ENCODE measurements around the gene ADAM21.
A peak's percentile ranks its signal among the peaks of the same experiment; 100 is the strongest.
"Not testable (repeated sequence)": the region's sequence is repeated elsewhere in the genome, so short reads cannot be mapped to it uniquely, and the experiment has no call there.

ADAM21 gene

GRCh38 chr14:70451874-70452273, at the start of gene ADAM21:
TSS of gene ADAM21 (plus strand) at chr14:70452174. CDS start at chr14:70457500, 5,326 bp downstream.
- no peak within 1 kb of the TSS for H3K27ac ChIP-seq
- no peak for DNase-seq (ENCODE audit: low read depth, low spot score)

- DNase-seq (ENCODE audit: low read depth, low spot score) = peak; percentile 18
- not testable (repeated sequence) for H3K27ac ChIP-seq
Observed at GRCh38 chr14:70403335-70403734, 48.6 kb upstream of the ADAM21 start.

GRCh38 chr14:70406216-70406615, 45.8 kb upstream of the ADAM21 start:
- not testable (repeated sequence) for H3K27ac ChIP-seq; DNase-seq (ENCODE audit: low read depth, low spot score)

GRCh38 chr14:70407621-70408020, 44.4 kb upstream of the ADAM21 start:
- no peak overlapping the region for H3K27ac ChIP-seq
- no peak for DNase-seq (ENCODE audit: low read depth, low spot score)

- H3K27ac ChIP-seq = no peak overlapping the region
- DNase-seq (ENCODE audit: low read depth, low spot score) = no peak
Observed at GRCh38 chr14:70415788-70416187, 36.2 kb upstream of the ADAM21 start.

- DNase-seq (ENCODE audit: low read depth, low spot score) = no peak
- H3K27ac ChIP-seq = peak overlapping the region; percentile 75
Observed at GRCh38 chr14:70416338-70416724, 35.6 kb upstream of the ADAM21 start.

- peak; percentile 39 for DNase-seq (ENCODE audit: low read depth, low spot score)
Observed at GRCh38 chr14:70416725-70417349, 35.1 kb upstream of the ADAM21 start, which contains the start of gene SYNJ2BP. TSS of gene SYNJ2BP (minus strand) at chr14:70417090. CDS start at chr14:70416963, 127 bp downstream.

GRCh38 chr14:70419270-70419931, 32.6 kb upstream of the ADAM21 start:
- DNase-seq (ENCODE audit: low read depth, low spot score); H3K27ac ChIP-seq: not testable (repeated sequence)

More at GRCh38 chr14:70416725-70417349, 35.1 kb upstream of the ADAM21 start, which contains the start of gene SYNJ2BP:
- peak within 1 kb of the TSS; percentile 75 for H3K27ac ChIP-seq

- DNase-seq (ENCODE audit: low read depth, low spot score) = no peak
- no peak overlapping the region for H3K27ac ChIP-seq
Observed at GRCh38 chr14:70422538-70422937, 29.4 kb upstream of the ADAM21 start.

GRCh38 chr14:70425354-70425753, 26.6 kb upstream of the ADAM21 start:
- no peak for DNase-seq (ENCODE audit: low read depth, low spot score)

GRCh38 chr14:70426555-70426954, 25.4 kb upstream of the ADAM21 start:
- DNase-seq (ENCODE audit: low read depth, low spot score); H3K27ac ChIP-seq: not testable (repeated sequence)

More at GRCh38 chr14:70425354-70425753, 26.6 kb upstream of the ADAM21 start:
- no peak overlapping the region for H3K27ac ChIP-seq

GRCh38 chr14:70436867-70437266, 15.1 kb upstream of the ADAM21 start:
- no peak overlapping the region for H3K27ac ChIP-seq
- DNase-seq (ENCODE audit: low read depth, low spot score) = no peak

- H3K27ac ChIP-seq = no peak overlapping the region
- DNase-seq (ENCODE audit: low read depth, low spot score) = no peak
Observed at GRCh38 chr14:70441641-70442040, 10.3 kb upstream of the ADAM21 start.

- no peak for DNase-seq (ENCODE audit: low read depth, low spot score)
- H3K27ac ChIP-seq = no peak overlapping the region
Observed at GRCh38 chr14:70442750-70443149, 9.2 kb upstream of the ADAM21 start.

GRCh38 chr14:70448633-70449340, 3.2 kb upstream of the ADAM21 start:
- no peak overlapping the region for H3K27ac ChIP-seq
- no peak for DNase-seq (ENCODE audit: low read depth, low spot score)

GRCh38 chr14:70454731-70455130, 2.8 kb downstream of the ADAM21 start:
- DNase-seq (ENCODE audit: low read depth, low spot score) = no peak
- no peak overlapping the region for H3K27ac ChIP-seq

GRCh38 chr14:70468731-70469130, 16.8 kb downstream of the ADAM21 start:
- H3K27ac ChIP-seq = no peak overlapping the region
- no peak for DNase-seq (ENCODE audit: low read depth, low spot score)

- H3K27ac ChIP-seq; DNase-seq (ENCODE audit: low read depth, low spot score): not testable (repeated sequence)
Observed at GRCh38 chr14:70470863-70471563, 19.0 kb downstream of the ADAM21 start.

GRCh38 chr14:70472253-70473159, 20.5 kb downstream of the ADAM21 start:
- H3K27ac ChIP-seq = no peak overlapping the region
- DNase-seq (ENCODE audit: low read depth, low spot score) = no peak

Data from epithelial cell of prostate (primary cell).